Left ventricle myocardium inferior (tissue), 1 donor: Measurements from ENCODE around the gene HSP90B1. TPM values are rescaled to one million over a fixed set of nuclear protein-coding genes. Genes with fewer than 3 reads are reported as not detected.

ENCODE experiments used
- DNase-seq: peaks from one replicate; pipeline ENCODE4 v3.0.0-alpha.2; 2020
- H3K27ac ChIP-seq: fragments of 200-600 bp; replicated peaks from 2 replicates; pipeline ENCODE4 v1.8.0; 2021
- H3K27me3 ChIP-seq: fragments of 200-600 bp; 2 replicates; pipeline ENCODE4 v1.8.0; 2021; ENCODE audit warnings: low read depth
- H3K36me3 ChIP-seq: fragments of 200-600 bp; 2 replicates; pipeline ENCODE4 v1.8.0; 2021
- H3K4me1 ChIP-seq: fragments of 200-600 bp; 2 replicates; pipeline ENCODE4 v1.8.0; 2021
- H3K4me3 ChIP-seq: fragments of 200-600 bp; 2 replicates; pipeline ENCODE4 v1.8.0; 2021; ENCODE audit warnings: mild to moderate bottlenecking, moderate library complexity
- H3K9me3 ChIP-seq: fragments of 200-600 bp; replicated peaks from 2 replicates; pipeline ENCODE4 v1.8.0; 2021
- CTCF ChIP-seq: fragments of 200-600 bp; IDR thresholded peaks from 2 replicates; pipeline ENCODE4 v1.8.0; 2021; ENCODE audit warnings: antibody characterized with exemption, mild to moderate bottlenecking, borderline replicate concordance
- intact Hi-C: fragments of 100-400 bp; cut with micrococcal nuclease; formaldehyde crosslinking; loops from one replicate; pipeline ENCODE4 v1.11.0; 2022
- total RNA-seq: library from RNA; stranded (reverse); fragmentation: NEBNext Ultra II Directional; extraction: Animal tissue kit (Norgen Biotek cat#: 25700); gene quantifications from one replicate; pipeline ENCODE4 v1.2.1, GENCODE V29; 2021
- donor health status: DM: no; HTN: yes; CAD: no; lungs with severe emphysema.

Gene HSP90B1
- total RNA-seq, 1 donor from 2014 or later, result 348 TPM

DNA sequence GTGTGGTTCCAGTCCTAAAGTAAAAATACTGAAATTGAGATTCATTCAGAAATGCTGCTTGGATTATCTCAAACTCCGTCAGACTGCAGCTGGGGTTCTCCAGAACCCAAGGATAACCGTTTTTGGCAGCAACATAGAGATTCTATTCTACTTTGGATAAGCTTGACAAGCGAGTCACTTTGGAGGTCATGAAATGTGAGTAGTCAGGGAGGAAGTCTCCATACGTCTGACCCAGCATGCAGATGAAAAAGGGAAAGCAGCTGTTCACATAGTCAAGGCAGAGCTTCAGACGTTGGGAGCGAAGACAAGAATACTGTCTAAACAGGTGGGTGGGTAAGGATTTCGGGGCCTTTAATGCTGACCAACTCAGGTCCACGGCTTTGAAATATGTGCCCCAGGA, 14.9 kb upstream of the HSP90B1 start:
- peaks cover 16% of the 10 kb centered on the region for H3K9me3 ChIP-seq
- no peak for TF ChIP-seq CTCF
- H3K36me3 ChIP-seq, result no peaks in the 10 kb centered on the region
- no peak overlapping the region for H3K4me3 ChIP-seq
- no peak for DNase-seq
- intact Hi-C loops, result no loop called here
- no peak overlapping the region for H3K27ac ChIP-seq
- H3K27me3 ChIP-seq, result no peaks in the 10 kb centered on the region
- H3K4me1 ChIP-seq, result peaks cover 3% of the 10 kb centered on the region

GRCh38 chr12:103917873-103918272, 12.3 kb upstream of the HSP90B1 start:
- Histone ChIP-seq H3K4me3 (no peak overlapping the region), H3K4me1 (no peaks in the 10 kb centered on the region), H3K9me3 (peaks cover 16% of the 10 kb centered on the region), H3K27me3 (no peaks in the 10 kb centered on the region), H3K36me3 (no peaks in the 10 kb centered on the region), H3K27ac (no peak overlapping the region)
- TF ChIP-seq CTCF, result no peak
- no peak for DNase-seq
- intact Hi-C loops, result no loop called here

DNA sequence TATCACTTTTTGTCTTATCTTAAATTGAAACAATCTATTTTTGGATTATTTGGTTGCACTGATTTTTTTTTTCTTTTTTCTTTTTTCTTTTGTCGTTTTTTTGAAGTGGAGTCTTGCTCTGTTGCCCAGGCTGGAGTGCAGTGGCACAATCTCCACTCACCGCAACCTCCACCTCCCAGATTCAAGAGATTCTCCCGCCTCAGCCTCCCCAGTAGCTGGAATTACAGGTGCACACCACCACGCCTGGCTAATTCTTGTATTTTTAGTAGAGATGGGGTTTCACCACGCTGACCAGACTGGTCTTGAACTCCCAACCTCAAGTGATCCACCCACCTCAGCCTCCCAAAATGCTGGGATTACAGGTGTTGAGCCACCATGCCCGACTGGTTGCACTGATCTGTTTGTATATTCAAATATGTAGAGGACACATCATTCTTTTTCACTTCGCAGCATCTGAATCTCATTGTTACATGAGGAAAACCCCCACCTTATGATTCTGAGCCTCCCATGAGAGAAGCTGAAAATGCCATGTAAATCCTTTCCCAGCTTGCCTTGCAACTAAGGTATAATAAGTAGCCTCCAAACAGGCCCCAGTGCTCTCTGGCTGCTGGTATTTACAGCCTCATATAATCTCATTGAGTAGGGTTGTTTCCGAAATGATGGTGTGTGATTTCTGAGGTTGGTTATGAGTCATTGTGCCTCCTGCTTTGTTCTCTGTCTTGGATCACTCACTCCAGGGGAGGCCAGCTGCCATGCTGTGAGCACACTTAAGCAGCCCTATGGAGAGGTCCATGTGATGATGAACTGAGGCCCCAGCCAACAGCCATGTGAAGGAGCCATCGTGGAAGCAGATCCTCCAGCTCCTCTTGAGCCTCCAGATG, 5.2 kb upstream of the HSP90B1 start:
- H3K9me3 ChIP-seq, result no peaks in the 10 kb centered on the region
- no peak overlapping the region for H3K4me3 ChIP-seq
- peaks cover 20% of the 10 kb centered on the region for H3K4me1 ChIP-seq
- no peaks in the 10 kb centered on the region for H3K27me3 ChIP-seq
- no peaks in the 10 kb centered on the region for H3K36me3 ChIP-seq
- TF ChIP-seq CTCF, result no peak
- intact Hi-C loops, result no loop called here
- no peak overlapping the region for H3K27ac ChIP-seq
- no peak for DNase-seq

GRCh38 chr12:103928682-103929045, 1.5 kb upstream of the HSP90B1 start:
- Histone ChIP-seq H3K27me3 (no peaks in the 10 kb centered on the region), H3K36me3 (peaks cover 22% of the 10 kb centered on the region), H3K4me3 (peak overlapping the region; percentile 86), H3K27ac (peak overlapping the region; percentile 94), H3K4me1 (peaks cover 54% of the 10 kb centered on the region), H3K9me3 (no peaks in the 10 kb centered on the region)
- TF ChIP-seq CTCF, result no peak
- intact Hi-C loops, result no loop called here
- peak; percentile 24 for DNase-seq

DNA sequence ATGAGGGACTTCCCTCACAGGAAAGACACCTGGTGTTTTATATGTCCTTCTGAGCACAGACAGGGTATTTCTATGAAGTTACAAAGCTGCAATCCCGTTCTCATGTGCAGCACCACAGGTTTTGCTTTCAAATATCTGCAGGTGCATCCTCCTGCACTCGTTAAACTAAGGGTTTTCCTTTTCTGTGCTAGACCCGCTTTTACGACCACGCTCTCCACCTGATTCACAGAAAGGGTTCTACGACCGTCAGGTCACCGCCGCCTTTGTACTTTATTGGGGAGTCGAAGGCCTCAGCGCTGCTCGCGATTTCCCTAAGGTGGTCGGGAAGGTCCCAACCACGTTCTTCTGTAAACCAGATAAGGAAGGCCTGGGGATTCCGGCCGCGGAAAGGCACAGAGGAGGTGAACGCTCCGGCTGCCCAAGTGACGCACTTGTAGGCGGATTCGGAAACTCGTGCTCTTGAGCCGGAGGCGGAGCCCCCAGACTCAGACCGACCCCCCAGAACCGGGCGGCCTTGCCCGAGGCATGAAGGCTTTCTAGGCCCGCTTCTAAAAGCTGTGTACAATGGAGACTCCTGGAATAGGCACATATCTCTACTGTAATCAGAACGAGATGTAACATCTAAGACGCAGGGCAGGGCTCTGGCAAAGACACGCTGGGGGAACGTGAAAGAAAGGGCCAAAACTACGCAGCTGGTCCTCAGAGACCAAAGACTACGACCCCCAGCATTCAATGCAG, 995 bp upstream of the HSP90B1 start:
- H3K27me3 ChIP-seq, result no peaks in the 10 kb centered on the region
- peaks cover 28% of the 10 kb centered on the region for H3K36me3 ChIP-seq
- peak; percentile 80 for DNase-seq
- H3K27ac ChIP-seq, result peak overlapping the region; percentile 94
- intact Hi-C loops, result no loop called here
- no peaks in the 10 kb centered on the region for H3K9me3 ChIP-seq
- peak overlapping the region; percentile 86 for H3K4me3 ChIP-seq
- peaks cover 60% of the 10 kb centered on the region for H3K4me1 ChIP-seq
- no peak for TF ChIP-seq CTCF
